HG02885 (cell line): Measurements from ENCODE around the gene AFF2.
"Not testable (repeated sequence)": the region's sequence is repeated elsewhere in the genome, so short reads cannot be mapped to it uniquely, and the experiment has no call there.

Source experiments
- ATAC-seq: cut with Tn5 transposase; IDR thresholded peaks from one replicate; pipeline ENCODE4 v1.9.1; 2021; ENCODE audit warnings: mild to moderate bottlenecking; ENCODE audit not compliant: unreplicated experiment, poor library complexity

The AFF2 gene

DNA sequence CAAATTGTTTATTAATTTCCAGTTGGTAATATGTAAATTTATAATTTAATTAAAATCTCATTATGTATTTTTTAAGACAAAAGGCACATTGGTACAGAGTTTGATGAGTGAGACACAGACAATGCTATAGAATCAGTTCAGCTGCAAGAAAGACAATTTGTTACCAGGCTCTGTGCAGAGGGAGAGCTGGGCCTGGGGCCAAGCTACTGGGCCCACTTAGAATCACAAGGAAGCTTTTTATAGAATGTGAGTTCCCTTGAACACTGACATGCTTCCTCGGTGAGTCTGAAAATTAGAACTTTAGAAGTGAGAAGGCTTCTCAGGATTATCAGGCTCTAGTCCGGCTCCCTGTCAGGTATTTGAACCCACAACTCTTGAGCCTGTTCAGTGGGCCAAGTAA, 129.0 kb downstream of the AFF2 start:
- ATAC-seq: no peak

DNA sequence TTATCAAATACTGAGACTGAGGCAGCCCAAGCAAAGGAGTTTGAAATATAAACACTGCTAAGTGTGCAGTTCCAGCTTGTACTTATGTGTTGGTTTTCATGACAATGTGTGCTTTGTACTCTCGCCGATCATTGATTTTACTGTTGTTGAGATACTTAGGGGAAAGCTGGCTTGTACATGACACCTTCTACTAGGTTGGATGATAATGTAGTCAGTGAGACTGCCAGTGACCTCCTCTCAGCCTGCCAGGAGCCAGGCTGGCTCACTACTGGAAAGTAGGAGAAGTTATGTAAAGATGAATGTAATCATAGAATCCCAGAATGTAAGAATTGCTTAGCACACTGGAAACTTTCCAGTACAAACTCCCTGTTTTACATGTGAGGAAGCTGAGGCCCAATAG, 132.0 kb downstream of the AFF2 start:
- ATAC-seq: no peak

DNA sequence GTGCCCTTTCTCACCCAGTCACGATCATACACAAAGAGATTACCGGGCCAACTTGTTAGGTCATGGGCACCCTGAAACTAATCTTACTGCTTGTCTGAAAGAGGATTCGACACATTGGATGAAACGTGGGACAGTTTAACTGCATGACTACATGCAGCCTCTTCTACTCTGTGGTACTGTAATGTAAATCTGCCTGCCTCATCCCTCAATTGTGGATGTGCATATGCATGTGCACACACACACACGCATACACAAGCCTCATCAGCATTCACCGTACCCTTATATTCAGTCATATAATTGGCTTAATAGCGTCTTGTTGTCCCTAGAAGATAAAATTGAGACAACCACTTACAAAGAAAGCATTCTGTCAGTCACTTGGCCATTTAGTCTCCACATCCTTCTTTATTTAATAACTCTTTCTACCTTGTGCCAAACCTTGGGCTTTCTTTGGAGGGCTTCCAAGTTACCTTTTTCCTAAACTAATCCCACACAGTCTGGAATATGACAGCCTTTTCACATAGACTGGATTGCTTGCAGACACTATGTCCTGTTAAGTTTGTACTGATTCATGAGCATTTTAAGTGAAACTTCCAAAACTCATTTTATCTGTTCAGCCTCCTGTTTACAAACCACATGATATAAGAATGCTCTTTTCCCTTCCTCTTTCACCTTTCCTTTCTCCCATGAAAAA, 132.9 kb downstream of the AFF2 start:
- ATAC-seq: no peak

DNA sequence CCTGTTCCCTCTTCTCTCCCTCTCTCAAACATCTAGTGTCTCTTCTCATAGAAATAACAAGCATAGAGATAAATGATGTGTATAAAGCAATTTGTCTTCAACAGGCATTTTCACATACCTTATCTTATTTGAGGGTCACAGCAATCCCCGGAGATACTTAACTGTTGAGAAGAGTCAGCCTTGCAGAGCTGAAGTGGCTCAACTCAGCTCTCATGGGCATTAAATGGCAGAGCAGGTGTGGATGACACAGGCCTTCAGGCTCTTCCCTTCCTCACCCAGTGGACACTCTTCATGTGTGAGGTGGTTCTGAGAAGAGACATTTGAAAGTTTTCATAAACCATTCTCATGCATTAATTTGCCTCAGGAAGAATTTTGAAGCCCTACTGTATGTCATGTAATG, 134.2 kb downstream of the AFF2 start:
- no peak for ATAC-seq

DNA sequence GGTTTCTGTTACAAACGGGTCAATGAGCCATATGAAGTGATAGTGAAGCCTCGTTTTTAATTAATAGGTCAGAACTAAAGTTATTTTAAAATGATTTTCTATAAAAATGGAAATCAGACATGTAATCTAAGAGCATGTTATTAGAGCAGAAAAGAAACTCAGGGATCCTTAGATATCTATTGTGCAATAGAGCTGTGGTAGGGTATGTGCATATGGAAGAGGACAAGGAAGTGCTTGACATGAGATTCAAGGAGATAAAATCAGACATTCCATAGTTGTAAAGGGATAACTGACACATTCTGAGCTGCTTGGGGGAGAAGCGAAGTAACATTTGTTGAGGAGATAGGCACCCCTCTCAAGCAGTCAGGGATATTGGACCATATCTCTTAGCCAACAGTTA, 143.0 kb downstream of the AFF2 start:
- ATAC-seq: no peak

DNA sequence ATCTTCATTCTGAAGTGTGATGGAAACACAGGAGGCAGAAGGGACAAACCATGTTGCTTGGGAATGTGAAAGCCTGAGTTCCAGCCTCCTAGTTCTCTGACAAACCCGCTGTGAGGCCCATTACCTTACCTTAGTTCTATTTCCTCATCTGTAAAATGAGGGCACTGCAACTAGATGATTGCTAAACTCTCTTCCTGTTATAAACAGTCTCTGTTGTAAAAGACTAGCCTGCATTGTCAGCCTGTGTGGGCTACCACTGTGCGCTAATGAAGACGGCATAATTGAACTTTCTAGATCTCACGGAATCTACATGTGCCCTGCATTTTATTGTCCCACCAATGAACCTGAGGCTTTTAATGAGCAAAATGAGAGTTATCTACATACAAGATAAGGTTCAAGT, 147.2 kb downstream of the AFF2 start:
- no peak for ATAC-seq

DNA sequence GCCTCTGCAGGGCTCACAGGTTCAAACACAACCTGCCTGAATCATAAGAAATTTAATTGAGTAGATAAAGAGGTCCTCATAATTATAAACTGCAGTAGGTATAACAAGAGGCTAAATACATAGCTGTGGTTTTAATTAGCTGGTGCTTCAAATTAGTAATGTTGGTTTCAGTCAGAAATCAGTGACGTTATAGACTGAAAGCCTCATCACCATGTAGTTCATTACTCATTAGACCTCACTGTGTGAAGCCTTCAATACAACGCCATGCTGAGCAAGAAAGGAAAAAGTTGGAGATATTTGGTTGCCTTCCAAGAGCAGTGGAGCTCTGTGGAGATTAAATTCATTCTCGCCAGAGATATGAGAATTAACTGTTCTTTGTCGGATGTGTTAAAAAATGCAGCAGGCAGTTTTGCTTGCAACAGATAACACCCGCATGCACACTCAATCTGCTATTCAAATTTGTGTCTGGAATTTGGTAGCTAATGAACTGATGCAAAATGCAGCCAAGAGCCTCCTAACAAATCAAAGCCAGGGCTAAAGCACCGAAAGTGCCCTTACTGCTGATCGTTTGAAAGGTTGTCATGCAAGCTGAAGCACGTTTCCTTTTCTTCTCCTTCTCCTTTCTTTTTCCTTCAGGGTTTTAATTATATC, 148.9 kb downstream of the AFF2 start:
- no peak for ATAC-seq

DNA sequence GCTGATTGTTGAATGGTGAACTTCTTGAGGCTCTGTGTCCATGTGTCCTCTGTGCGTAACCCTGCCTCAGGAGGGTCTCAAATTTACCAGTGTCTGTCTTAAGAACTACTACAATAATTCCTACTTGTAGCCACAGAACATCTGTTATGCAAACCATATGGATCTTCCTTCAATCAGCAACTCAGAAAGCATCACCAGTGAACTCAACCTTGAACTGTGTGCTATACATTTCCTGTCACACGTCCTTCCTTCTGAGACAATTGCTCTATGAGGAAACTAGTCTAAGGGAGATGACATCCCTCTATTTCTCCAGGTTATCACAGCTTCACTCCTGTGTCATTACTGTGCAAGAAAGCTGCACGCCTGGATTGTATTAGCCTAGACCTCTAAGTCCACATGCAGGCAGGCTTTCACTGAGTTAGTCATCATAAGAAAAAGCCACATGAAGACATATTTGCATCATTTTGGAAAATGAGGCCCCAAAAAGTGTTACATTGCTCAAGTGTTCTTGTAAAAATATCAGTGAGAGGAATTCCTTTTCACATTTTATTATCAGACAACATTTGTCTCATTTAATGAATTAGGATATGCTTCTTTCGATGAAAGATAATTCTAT, 157.8 kb downstream of the AFF2 start:
- no peak for ATAC-seq

DNA sequence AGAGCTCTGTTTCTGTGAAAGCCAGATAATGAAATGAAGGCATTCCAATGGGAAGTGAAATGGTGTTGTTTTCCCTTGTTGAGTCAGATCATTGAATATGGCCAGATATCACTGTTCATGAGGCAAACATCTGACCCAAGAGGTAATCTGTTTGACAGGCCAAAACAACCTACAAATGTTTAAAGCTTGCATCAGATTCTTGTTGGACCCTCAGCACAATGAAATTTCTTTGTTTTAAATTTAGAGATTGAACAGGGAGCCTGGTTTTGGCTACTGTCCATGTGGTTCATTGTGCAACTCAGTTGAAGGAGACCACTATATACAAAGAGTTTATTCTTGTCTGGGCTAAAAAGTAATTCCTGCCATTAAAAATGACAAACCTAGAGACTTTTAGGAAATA, 159.1 kb downstream of the AFF2 start:
- ATAC-seq: no peak

DNA sequence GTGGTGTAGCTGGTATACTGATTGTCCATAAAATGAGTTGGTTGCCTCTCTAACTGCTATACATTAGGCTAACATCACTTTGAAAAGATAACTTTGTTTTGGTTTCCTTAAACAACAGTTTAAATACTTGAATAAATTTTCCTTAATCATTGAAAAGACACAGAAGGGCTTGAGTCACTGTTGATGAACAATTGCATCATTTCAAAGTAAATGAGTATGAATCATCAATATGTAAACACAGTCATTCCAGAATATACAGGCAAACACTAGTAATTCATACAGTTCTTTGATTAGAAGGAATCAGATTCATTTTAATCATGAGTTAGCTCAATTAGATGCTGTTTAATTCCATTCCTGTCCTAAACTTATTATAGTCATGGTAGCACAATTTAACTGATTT, 160.6 kb downstream of the AFF2 start:
- no peak for ATAC-seq

DNA sequence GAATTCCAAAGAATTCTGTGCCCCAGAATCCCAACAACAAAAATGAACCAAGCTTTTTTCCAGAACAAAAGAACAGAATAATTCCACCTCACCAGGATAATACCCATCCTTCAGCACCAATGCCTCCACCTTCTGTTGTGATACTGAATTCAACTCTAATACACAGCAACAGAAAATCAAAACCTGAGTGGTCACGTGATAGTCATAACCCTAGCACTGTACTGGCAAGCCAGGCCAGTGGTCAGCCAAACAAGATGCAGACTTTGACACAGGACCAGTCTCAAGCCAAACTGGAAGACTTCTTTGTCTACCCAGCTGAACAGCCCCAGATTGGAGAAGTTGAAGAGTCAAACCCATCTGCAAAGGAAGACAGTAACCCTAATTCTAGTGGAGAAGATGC, 161.6 kb downstream of the AFF2 start:
- no peak for ATAC-seq

DNA sequence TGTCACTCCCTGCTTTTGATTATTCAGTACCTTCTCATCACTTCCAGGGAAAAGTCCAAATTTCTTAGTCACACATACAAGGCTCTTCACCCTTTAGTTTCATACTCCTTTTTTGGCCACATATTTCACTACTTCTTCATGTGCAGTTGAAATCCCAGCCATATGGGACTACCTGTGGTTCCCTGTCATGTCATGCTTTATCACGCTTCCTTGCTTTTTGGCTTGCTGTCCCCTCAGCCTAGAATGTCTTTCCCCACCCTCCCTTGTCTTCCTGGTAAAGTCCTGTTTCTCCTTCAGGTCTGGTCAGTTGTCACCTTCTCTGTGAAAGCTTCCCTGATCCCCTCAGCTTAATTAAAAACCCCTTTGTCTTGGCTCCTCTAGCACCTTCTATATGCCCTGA, 163.8 kb downstream of the AFF2 start:
- ATAC-seq: no peak

DNA sequence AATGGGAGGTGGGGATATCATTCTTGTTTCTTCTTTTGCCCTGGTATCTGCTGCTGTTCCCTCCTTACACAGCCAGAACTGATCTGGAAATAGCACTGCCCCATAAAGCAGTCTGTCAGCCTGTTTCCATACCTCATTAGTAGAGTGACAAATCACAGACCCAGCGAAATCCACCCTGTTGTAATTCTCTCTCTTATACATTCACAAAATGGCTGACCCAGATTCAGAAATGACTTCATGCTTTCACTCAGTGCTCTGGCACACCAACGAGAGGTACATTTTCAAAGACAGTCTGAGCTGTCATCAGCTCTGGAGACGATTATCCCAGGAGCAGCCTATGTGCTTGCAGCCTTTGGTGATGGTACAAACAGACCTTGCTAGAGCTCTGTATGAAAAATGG, 164.6 kb downstream of the AFF2 start:
- no peak for ATAC-seq

DNA sequence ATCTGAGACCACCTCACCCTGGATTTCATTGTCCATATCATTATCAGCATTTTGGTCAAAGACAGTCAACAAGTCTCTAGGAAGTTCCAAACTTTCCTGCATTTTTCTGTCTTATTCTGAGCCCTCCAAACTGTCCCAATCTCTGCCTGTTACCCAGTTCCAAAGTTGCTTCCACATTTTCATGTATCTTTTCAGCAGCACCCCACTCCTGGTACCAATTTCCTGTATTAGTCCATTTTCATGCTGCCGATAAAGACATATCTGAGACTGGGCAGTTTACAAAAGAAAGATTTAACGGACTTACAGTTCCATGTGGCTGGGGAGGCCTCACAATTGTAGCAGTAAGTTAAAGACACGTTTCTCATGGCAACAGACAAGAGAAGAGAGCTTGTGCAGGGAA, 168.8 kb downstream of the AFF2 start:
- not testable (repeated sequence) for ATAC-seq

DNA sequence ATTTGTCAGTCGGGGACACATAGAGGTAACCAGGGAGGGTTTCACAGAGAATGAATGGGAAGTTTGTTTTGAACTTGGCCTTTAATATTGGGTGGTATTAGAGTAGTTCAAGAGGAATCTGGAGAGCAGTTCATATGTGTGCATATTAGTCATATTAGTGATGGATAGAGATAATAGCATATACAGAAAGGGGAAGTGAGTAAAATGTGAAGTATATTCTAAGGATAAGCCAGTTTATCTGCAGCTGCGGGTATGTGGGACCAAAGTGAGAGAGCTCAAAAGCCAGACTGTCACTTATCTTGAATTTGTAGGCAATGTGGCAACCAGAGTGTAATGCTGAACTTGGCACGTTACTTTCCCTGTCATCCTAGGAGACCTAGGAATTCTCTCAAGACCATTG, 169.9 kb downstream of the AFF2 start:
- ATAC-seq: no peak

DNA sequence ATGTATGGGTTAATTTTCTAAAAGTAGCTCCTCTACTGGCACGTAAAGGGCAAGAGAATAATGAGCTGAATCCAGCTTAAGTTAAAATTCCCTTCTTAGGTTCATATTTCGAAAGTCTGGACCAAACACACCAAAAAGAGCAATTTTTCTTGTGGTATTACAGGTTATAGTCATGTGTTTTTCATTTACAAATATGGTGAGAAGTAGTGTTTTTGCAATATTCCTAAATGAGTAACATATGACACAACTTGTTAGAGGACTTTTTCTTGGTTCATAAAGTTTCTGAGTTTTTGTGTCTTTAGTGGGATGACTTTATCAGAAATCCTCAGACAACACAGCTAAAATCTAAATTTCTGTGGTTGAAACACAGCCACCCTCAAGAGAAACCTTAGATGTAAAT, 172.1 kb downstream of the AFF2 start:
- no peak for ATAC-seq

DNA sequence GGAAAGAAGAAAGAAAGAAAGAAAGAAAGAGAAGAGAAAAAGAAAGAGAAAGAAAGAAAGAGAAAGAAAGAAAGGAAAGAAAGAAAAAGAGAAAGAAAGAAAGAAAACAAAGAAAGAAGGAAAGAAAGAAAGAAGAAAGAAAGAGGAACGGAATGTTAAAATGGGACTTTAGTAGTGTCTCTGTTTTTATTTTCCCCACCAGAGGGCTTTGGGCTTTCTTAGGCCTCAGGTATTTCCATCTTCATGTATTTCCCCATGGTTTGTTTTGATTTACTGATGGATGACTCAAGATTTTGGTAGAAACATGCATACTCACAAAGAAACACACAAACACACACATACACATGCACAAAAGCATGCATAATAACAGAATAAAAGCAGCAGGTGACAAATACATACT, 181.2 kb downstream of the AFF2 start:
- no peak for ATAC-seq

DNA sequence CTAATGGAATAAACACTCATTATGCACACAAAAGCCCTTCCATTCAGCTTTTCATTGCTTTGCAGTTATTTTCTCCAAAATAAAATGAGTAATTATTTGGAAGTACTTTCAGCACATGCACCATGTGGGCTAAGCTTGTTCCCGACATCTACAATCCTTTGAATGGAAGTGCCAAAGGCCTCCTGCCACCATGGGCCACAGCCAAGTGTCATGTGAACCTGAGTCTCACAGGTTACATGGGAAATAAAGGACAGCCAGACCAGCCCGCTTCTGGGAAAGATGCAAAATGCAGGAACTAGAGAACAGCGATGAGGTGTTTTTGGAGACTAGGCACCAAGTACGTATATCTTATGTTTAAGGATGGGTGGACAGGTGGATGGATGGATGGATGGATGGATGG, 181.8 kb downstream of the AFF2 start:
- no peak for ATAC-seq

DNA sequence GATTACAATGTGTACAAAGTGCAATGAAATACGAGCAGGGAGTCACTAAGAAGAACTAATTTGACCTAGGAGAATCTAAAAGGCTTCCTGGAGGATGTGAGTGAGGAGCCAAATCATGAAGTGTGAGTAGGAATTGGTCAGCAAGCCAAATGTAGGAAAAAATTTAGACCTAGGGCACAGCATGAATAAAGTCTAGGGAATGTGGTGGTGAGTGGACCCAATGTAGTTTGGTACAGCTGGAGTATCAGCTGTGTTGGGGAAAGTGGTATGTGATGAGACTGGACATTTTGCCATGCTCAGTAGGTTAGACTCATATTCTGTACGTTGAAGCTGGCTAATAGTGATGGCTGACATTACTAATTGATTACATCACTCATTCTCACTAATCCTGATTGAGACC, 191.0 kb downstream of the AFF2 start:
- ATAC-seq: no peak

DNA sequence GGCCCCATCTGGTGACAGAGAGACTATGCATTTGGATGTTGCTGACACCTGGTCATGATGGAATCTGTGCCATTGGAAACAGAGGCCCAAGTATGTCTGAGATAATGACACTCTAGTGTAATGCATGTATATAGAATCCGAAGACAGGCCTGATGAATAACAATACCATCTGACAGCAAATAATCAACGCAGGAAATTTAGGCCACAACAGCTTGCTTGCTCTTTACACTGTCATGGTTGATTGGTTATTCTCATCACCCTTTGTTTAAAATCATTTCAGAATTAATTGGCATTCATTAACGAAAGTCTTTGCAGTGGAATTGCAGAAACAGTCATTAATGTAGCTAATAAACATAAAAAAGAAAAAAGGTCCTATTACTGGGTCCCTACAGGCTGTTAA, 194.8 kb downstream of the AFF2 start:
- ATAC-seq: no peak

DNA sequence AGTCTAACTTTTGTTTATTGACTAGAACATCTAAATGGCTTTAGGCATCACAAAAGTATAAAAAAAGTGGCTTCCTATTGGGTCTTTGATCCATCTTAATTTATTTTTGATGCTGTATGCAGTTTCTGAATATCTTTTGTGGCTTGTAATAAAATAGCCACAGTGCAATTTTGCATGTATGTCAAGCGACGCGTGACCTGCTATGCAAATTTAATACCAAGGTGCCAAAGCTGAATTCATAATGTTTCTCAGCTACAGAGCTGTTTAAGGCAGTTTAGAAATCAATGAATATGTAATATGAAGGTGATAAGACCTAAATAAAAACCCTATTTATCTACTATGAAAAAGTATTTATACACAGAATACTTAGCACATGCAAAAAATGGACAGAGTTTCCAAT, 197.8 kb downstream of the AFF2 start:
- ATAC-seq: no peak

DNA sequence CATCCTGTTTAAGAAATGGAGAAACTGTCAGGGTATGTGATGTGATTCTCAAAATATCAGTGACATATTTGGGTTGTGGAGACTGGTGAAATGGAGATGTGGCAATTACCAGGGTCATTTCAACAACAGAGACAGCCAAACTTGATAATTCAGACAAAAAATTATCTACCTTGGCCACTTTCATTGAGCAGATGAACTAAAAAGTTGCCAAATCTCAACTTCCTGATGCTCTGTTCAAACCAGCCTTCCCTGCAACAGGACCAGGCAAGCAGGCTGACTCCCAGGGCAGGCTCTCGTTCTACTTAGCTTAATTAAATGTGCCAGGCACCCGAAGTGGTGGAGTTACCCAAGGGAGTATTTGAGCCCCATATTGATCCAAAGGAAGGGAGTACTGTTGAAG, 199.6 kb downstream of the AFF2 start:
- ATAC-seq: no peak
